T-cell (primary cell): ENCODE measurements around the gene LINC01488. TPM values are rescaled to one million over a fixed set of nuclear protein-coding genes. Genes with fewer than 3 reads are reported as not detected.

Experiments
- ATAC-seq, 4 experiments: fragments of 200-7000 bp in 3 of 4; fragments of 150-1000 bp in 1 of 4; cut with Tn5 transposase; replicated peaks in 1 of 4; 1 replicate in 3 of 4; 2 replicates in 1 of 4; pipeline ENCODE4 v1.10.0; 2021; ENCODE audit warnings: moderate library complexity in 3 of 4, mild to moderate bottlenecking in 2 of 4, moderate number of reproducible peaks in 1 of 4
- CTCF ChIA-PET, 2 donors: fragments of 300-600 bp; sonication (Branson Sonifier 250); formaldehyde crosslinking; loops; one replicate each; lab custom pipeline; 2022; ENCODE audit warnings: antibody characterized with exemption in 2 of 2; lab: Charles Lee
- POLR2A ChIA-PET, 2 donors: fragments of 300-600 bp; sonication (Branson Sonifier 250); formaldehyde crosslinking; loops; one replicate each; lab custom pipeline; 2022; ENCODE audit warnings: antibody characterized with exemption in 2 of 2; lab: Charles Lee
- DNase-seq, 35 experiments: peaks; one replicate each; pipeline versions ENCODE4 v3.0.0 to v3.0.0-alpha.2; 2013 to 2023
- H3K27ac ChIP-seq: one replicate; pipeline ENCODE4 v1.5.1; 2013; ENCODE audit warnings: low read length
- H3K27me3 ChIP-seq, 2 experiments: replicated peaks in 1 of 2; 1 replicate in 1 of 2; 2 replicates in 1 of 2; pipeline versions ENCODE4 v1.6.1 to v1.7.0; 2013; ENCODE audit warnings: low read length in 1 of 2, mixed read lengths in 1 of 2; ENCODE audit not compliant: control insufficient read depth in 2 of 2, insufficient read depth in 2 of 2; ENCODE audit errors: extremely low read depth in 1 of 2
- H3K36me3 ChIP-seq, 2 donors: 1 replicate in 1 of 2; 2 replicates in 1 of 2; pipeline versions ENCODE4 v1.6.1 to v1.7.0; 2013; ENCODE audit warnings: low read length in 1 of 2; ENCODE audit not compliant: control insufficient read depth in 2 of 2, insufficient read depth in 1 of 2; ENCODE audit errors: extremely low read depth in 1 of 2
- H3K4me1 ChIP-seq, 2 experiments: 1 replicate in 1 of 2; 2 replicates in 1 of 2; pipeline versions ENCODE4 v1.6.1 to v1.7.0; 2013; ENCODE audit warnings: low read length in 2 of 2, mixed read lengths in 1 of 2; ENCODE audit not compliant: insufficient read depth in 2 of 2, control insufficient read depth in 1 of 2; ENCODE audit errors: extremely low read depth in 1 of 2
- H3K4me3 ChIP-seq, 2 donors: 1 replicate in 1 of 2; 2 replicates in 1 of 2; pipeline versions ENCODE4 v1.5.1 to v1.7.0; 2013; ENCODE audit warnings: mild to moderate bottlenecking in 2 of 2, low read length in 1 of 2, moderate library complexity in 1 of 2; ENCODE audit not compliant: control insufficient read depth in 1 of 2; ENCODE audit errors: extremely low read depth in 1 of 2
- H3K9me3 ChIP-seq: 2 replicates; pipeline ENCODE4 v1.7.0; 2013
- H3K27ac Mint-ChIP-seq, 2 donors: one replicate each; pipeline ENCODE4 v1.8.0; 2020 to 2021; ENCODE audit warnings: mild to moderate bottlenecking in 2 of 2, mixed read lengths in 2 of 2
- H3K27me3 Mint-ChIP-seq, 2 donors: one replicate each; pipeline ENCODE4 v1.8.0; 2021 to 2022; ENCODE audit warnings: mixed read lengths in 2 of 2
- H3K36me3 Mint-ChIP-seq: one replicate; pipeline ENCODE4 v1.8.0; 2021; ENCODE audit warnings: mixed read lengths
- H3K4me1 Mint-ChIP-seq, 3 donors: one replicate each; pipeline ENCODE4 v1.8.0; 2020 to 2022; ENCODE audit warnings: mixed read lengths in 3 of 3, mild to moderate bottlenecking in 1 of 3
- H3K4me3 Mint-ChIP-seq, 3 donors: one replicate each; pipeline ENCODE4 v1.8.0; 2020 to 2022; ENCODE audit warnings: mild to moderate bottlenecking in 3 of 3, mixed read lengths in 3 of 3, moderate library complexity in 3 of 3
- H3K9me3 Mint-ChIP-seq, 3 donors: one replicate each; pipeline ENCODE4 v1.8.0; 2020 to 2022; ENCODE audit warnings: mixed read lengths in 3 of 3
- WGBS: methylation state at CpG from one replicate; pipeline ENCODE4 v1.1.5; 2013; ENCODE audit warnings: missing lambda C conversion rate; ENCODE audit not compliant: insufficient coverage; 5-methylcytosine and 5-hydroxymethylcytosine counted together
- total RNA-seq, 35 experiments: library from RNA in 6 of 35; stranded (reverse) in 6 of 35; fragments of 120-200 nt in 1 of 35; gene quantifications; one replicate each; pipeline versions ENCODE4 v1.2.1 to v1.2.4 and lab custom pipeline; 2013 to 2026

The LINC01488 gene
- total RNA-seq, 5 donors from 2014 or later (not counting 1 experiment from before 2014, with no cell fraction given) = not detected

DNA sequence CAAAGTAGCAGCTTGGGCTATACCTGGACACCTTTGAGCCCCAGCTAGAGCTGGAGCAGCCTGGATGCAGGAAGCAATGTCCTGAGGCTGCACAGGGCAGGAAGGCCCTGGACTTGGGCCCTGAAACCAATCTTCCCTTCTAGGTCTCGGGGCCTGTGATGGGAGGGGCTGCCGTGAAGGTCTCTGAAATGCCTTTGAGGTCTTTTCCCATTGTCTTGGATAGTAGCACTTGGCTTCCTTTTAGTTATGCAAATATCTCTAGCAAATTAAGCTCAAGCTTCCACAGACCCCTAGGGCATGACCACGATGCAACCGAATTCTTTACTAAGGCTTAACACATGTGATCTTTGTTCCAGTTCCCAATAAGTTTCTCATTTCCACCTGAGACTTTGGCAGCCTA lies 40.0 kb downstream of the LINC01488 start:
- Histone ChIP-seq H3K4me1 (no peaks in the 10 kb centered on the region), H3K4me3 (no peak overlapping the region), H3K27me3 (peaks cover 0 to 35% of the 10 kb centered on the region in 2 experiments), H3K27ac (no peak overlapping the region), H3K9me3 (no peaks in the 10 kb centered on the region), H3K36me3 (no peaks in the 10 kb centered on the region)
- Mint-ChIP-seq H3K36me3 (no peaks in the 10 kb centered on the region), H3K27ac (no peak overlapping the region), H3K4me3 (no peak overlapping the region), H3K9me3 (peaks cover 4 to 17% (median 11%) of the 10 kb centered on the region in 3 donors), H3K27me3 (peaks cover 12 to 23% of the 10 kb centered on the region in 2 donors), H3K4me1 (no peaks in the 10 kb centered on the region)
- DNase-seq (no peak), ATAC-seq (no peak)
- ChIA-PET POLR2A (no interaction called here), CTCF (no interaction called here)
- 88% methylated on average over 4 of the region's 4 CpGs for WGBS

DNA sequence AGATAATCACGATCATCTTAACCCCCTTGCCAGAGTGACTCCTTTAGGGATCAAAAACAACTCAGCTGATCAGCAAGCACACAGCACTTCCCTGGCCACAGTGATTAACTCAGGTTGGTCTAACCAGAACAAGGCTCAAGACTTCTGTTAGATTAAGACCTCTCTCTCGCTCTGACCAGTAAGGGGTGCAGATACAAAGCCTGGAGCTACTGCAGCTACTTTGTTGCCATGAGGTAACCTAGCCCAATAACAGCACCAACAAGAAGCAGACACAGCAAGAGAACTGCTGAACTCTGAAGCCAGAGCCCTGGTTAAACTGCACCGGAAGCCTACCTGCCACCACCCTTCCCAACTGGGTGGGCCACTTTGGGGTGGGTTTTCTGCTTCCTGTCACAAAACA lies 42.0 kb downstream of the LINC01488 start:
- no peaks in the 10 kb centered on the region for H3K4me1 Mint-ChIP-seq
- no peaks in the 10 kb centered on the region for H3K9me3 ChIP-seq
- peaks cover 0 to 31% of the 10 kb centered on the region in 2 experiments for H3K27me3 ChIP-seq
- no peaks in the 10 kb centered on the region for H3K36me3 Mint-ChIP-seq
- ChIA-PET CTCF (no interaction called here), POLR2A (no interaction called here)
- WGBS = no CpG with 5 or more reads among the region's 3 CpGs
- no peak overlapping the region for H3K4me3 ChIP-seq
- ATAC-seq = no peak
- no peak overlapping the region for H3K4me3 Mint-ChIP-seq
- H3K27me3 Mint-ChIP-seq = peaks cover 12 to 15% of the 10 kb centered on the region in 2 donors
- no peaks in the 10 kb centered on the region for H3K36me3 ChIP-seq
- H3K9me3 Mint-ChIP-seq = peaks cover 0 to 6% (median 6%) of the 10 kb centered on the region in 3 donors
- no peak for DNase-seq
- H3K27ac Mint-ChIP-seq = no peak overlapping the region
- H3K27ac ChIP-seq = no peak overlapping the region
- H3K4me1 ChIP-seq = no peaks in the 10 kb centered on the region

DNA sequence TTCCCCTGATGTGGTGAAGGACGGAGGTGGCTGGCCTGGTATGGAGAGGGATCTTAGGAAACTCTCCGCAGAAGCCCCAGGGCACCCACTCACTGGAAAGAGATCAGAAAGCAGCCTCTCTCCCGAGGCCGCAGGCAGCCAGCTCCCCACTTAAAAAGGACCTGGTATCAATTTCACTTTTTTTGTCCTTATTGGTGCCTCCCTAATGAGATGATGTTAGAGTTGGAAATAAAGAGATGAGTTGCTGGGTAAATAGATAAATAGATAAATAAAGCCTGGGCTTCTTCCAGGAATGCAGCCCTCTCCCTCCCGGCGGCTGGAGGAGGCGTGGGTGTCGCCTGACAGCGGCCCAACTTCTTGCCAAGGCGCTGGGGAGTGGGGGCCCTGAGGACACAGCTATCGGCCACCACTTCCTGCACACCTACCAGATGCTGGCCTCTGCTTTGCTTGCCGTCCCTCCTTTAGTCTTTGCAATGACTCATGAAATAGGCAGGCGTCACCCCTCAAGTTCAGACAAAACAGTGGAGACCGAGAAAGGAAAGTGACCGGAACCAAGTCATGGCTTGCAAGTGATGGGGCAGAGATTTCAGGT lies 42.9 kb downstream of the LINC01488 start:
- DNase-seq = no peak
- Histone ChIP-seq H3K36me3 (no peaks in the 10 kb centered on the region), H3K4me3 (no peak overlapping the region), H3K27me3 (peaks cover 0 to 38% of the 10 kb centered on the region in 2 experiments), H3K27ac (no peak overlapping the region), H3K4me1 (no peaks in the 10 kb centered on the region), H3K9me3 (no peaks in the 10 kb centered on the region)
- Mint-ChIP-seq H3K36me3 (no peaks in the 10 kb centered on the region), H3K27me3 (peaks cover 10 to 18% of the 10 kb centered on the region in 2 donors), H3K4me1 (no peaks in the 10 kb centered on the region), H3K4me3 (no peak overlapping the region), H3K27ac (no peak overlapping the region), H3K9me3 (no peaks in the 10 kb centered on the region)
- POLR2A ChIA-PET = no interaction called here
- ATAC-seq = no peak
- CTCF ChIA-PET = no interaction called here
- 84% methylated on average over 11 of the region's 15 CpGs for WGBS

DNA sequence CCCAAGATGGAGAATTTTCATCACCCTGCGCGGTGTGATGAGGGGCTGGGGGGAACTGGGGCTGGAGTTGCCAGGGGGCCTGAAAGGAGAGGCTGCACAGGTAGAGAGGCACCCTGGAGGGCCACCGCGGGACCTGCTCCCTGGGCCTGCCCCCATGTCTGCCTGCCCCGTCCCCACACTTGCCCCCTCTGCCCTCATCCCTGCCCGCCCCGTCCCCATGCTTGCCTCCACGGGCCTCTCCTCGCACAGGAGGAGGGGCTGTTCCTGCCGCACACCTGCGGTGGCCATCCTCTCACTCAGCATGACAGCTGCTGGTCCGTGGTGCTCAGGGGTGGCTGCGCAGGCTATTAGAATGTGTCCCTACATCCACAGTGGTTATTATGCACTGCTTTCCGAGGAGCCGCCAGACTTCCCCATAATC lies 43.5 kb downstream of the LINC01488 start:
- 91% methylated on average over 9 of the region's 15 CpGs for WGBS

DNA sequence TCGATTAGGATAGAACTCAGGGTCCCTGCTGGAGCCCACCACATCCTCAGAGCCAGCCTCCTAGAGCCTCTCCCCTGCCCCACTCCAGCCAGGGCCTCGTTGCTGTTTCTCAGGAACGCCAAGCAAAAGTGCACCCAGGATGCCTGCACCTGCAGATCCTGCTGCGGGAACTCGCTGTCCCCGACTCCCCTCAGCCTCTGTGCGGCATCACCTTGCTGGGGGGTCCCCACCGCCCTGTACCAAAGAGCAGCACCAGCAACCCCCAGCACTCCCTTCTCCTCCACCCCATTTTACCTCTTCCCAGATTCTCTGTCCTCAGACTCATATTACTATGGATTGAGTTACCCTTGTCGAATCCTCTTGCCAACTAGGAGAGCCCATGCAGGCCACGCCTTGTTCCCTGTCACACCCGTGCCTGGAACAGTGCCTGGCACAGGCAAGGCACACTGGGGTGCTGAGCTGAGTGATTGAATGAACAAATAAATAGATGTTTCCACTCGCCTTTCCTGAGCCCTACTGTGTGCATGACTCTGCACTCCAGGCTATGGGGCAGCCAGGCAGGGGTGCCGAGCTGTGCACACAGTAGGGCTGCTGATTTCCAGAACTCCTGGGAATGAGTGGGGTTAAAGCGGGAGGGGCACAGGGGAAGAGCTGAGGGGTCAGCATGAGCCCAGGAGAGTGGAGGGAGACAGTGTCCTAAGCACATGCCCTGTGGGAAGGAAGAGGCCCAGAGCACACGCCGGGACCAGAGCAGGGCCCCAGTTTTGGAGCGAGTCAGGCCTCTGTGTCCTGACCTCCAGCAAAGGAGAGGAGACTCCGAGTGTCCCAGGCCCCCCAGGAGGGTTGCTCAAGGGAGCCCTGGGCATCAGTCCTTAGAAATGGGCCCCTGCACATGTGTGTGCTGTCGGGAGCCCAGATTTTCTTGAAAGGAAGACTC lies 44.3 kb downstream of the LINC01488 start:
- no peak overlapping the region for H3K27ac Mint-ChIP-seq

More for the DNA sequence above, 43.5 kb downstream of the LINC01488 start:
- Histone ChIP-seq H3K27ac (no peak overlapping the region), H3K4me3 (no peak overlapping the region), H3K9me3 (no peaks in the 10 kb centered on the region), H3K4me1 (no peaks in the 10 kb centered on the region), H3K36me3 (no peaks in the 10 kb centered on the region), H3K27me3 (peaks cover 0 to 41% of the 10 kb centered on the region in 2 experiments)
- H3K27me3 Mint-ChIP-seq = peaks cover 13 to 24% of the 10 kb centered on the region in 2 donors
- no peaks in the 10 kb centered on the region for H3K36me3 Mint-ChIP-seq
- no peak overlapping the region for H3K4me3 Mint-ChIP-seq
- no peak overlapping the region for H3K27ac Mint-ChIP-seq
- POLR2A ChIA-PET = no interaction called here
- DNase-seq (no peak), ATAC-seq (no peak)
- H3K9me3 Mint-ChIP-seq = no peaks in the 10 kb centered on the region
- CTCF ChIA-PET = no interaction called here
- peaks cover 0 to 3% (median 0%) of the 10 kb centered on the region in 3 donors for H3K4me1 Mint-ChIP-seq

DNA sequence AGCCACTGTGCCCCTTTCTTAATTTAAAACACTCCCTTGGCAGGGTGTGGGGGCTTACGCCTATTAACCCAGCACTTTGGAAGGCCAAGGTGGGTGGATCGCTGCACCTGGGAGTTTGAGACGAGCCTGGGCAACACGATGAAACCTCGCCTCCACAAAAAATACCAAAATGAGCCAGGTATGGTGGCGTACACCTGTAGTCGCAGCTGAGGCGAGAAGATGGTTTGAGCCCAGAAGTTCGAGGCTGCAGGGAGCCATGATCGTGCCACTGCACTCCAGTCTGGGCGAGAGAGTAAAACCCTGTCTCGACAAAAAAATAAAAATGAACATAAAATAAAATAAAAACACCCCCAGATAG lies 45.0 kb downstream of the LINC01488 start:
- H3K27ac Mint-ChIP-seq = no peak overlapping the region
- Histone ChIP-seq H3K4me1 (no peaks in the 10 kb centered on the region), H3K27ac (no peak overlapping the region), H3K9me3 (no peaks in the 10 kb centered on the region), H3K36me3 (no peaks in the 10 kb centered on the region), H3K27me3 (peaks cover 0 to 48% of the 10 kb centered on the region in 2 experiments), H3K4me3 (no peak overlapping the region)
- H3K4me3 Mint-ChIP-seq = no peak overlapping the region
- peaks cover 0 to 17% (median 2%) of the 10 kb centered on the region in 3 donors for H3K4me1 Mint-ChIP-seq
- ChIA-PET CTCF (no interaction called here), POLR2A (no interaction called here)
- DNase-seq (no peak), ATAC-seq (no peak)
- 90% methylated on average over 2 of the region's 12 CpGs for WGBS
- H3K9me3 Mint-ChIP-seq = no peaks in the 10 kb centered on the region
- no peaks in the 10 kb centered on the region for H3K36me3 Mint-ChIP-seq
- peaks cover 26 to 38% of the 10 kb centered on the region in 2 donors for H3K27me3 Mint-ChIP-seq

More for the DNA sequence above, 44.3 kb downstream of the LINC01488 start:
- peaks cover 21 to 31% of the 10 kb centered on the region in 2 donors for H3K27me3 Mint-ChIP-seq
- Histone ChIP-seq H3K27me3 (peaks cover 0 to 49% of the 10 kb centered on the region in 2 experiments), H3K4me1 (no peaks in the 10 kb centered on the region), H3K9me3 (no peaks in the 10 kb centered on the region), H3K36me3 (no peaks in the 10 kb centered on the region), H3K4me3 (no peak overlapping the region), H3K27ac (no peak overlapping the region)
- ATAC-seq (no peak), DNase-seq (no peak)
- CTCF ChIA-PET = no interaction called here
- POLR2A ChIA-PET = no interaction called here
- peaks cover 0 to 10% (median 2%) of the 10 kb centered on the region in 3 donors for H3K4me1 Mint-ChIP-seq
- no peak overlapping the region for H3K4me3 Mint-ChIP-seq
- 83% methylated on average over 18 of the region's 19 CpGs for WGBS
- H3K9me3 Mint-ChIP-seq = no peaks in the 10 kb centered on the region
- H3K36me3 Mint-ChIP-seq = no peaks in the 10 kb centered on the region
